CD14-positive monocyte (primary cell): ENCODE results near the gene FAM161A. TPM values are rescaled to one million over a fixed set of nuclear protein-coding genes. Genes with fewer than 3 reads are reported as not detected.

Experiments used
- DNase-seq, 3 donors: peaks; one replicate each; pipeline ENCODE4 v3.0.0-alpha.2; 2011 to 2022
- H2AFZ ChIP-seq: 2 replicates; pipeline ENCODE4 v1.6.0; 2012; ENCODE audit warnings: mild to moderate bottlenecking, low read depth, low read length, inconsistent platforms; ENCODE audit not compliant: insufficient read depth, poor library complexity, severe bottlenecking
- H3K27ac ChIP-seq, 2 donors: 1 replicate in 1 of 2; 2 replicates in 1 of 2; pipeline ENCODE4 v1.5.1; 2012 to 2013; ENCODE audit warnings: low read length in 2 of 2, control low read depth in 1 of 2, inconsistent platforms in 1 of 2, low read depth in 1 of 2, mild to moderate bottlenecking in 1 of 2
- H3K27me3 ChIP-seq, 2 donors: one replicate each; pipeline versions ENCODE4 v1.6.0 to v1.6.1; 2011 to 2013; ENCODE audit warnings: low read length in 2 of 2; ENCODE audit not compliant: control insufficient read depth in 2 of 2, insufficient read depth in 2 of 2
- H3K36me3 ChIP-seq, 2 donors: replicated peaks in 1 of 2; 1 replicate in 1 of 2; 2 replicates in 1 of 2; pipeline versions ENCODE4 v1.5.1 to v1.6.1; 2012 to 2013; ENCODE audit warnings: low read length in 2 of 2, control low read depth in 1 of 2, inconsistent platforms in 1 of 2, mild to moderate bottlenecking in 1 of 2; ENCODE audit not compliant: insufficient read depth in 2 of 2, control insufficient read depth in 1 of 2
- H3K4me1 ChIP-seq, 2 donors: 1 replicate in 1 of 2; 2 replicates in 1 of 2; pipeline versions ENCODE4 v1.5.1 to v1.6.1; 2012 to 2013; ENCODE audit warnings: low read length in 2 of 2, control low read depth in 1 of 2, inconsistent platforms in 1 of 2, mild to moderate bottlenecking in 1 of 2, moderate library complexity in 1 of 2; ENCODE audit not compliant: insufficient read depth in 2 of 2, control insufficient read depth in 1 of 2
- H3K4me2 ChIP-seq: replicated peaks from 2 replicates; pipeline ENCODE3; 2012; ENCODE audit warnings: low read length, moderate library complexity, mild to moderate bottlenecking; ENCODE audit not compliant: poor library complexity, severe bottlenecking; ENCODE audit errors: extremely low read depth
- H3K4me3 ChIP-seq, 3 experiments: fragments of 200-600 bp in 1 of 3; sonication (generic) in 1 of 3; replicated peaks in 1 of 3; 1 replicate in 2 of 3; 2 replicates in 1 of 3; pipeline ENCODE4 v1.5.1; 2011 to 2013; ENCODE audit warnings: low read length in 3 of 3, mild to moderate bottlenecking in 3 of 3, control low read depth in 2 of 3, low read depth in 2 of 3, inconsistent platforms in 1 of 3, moderate library complexity in 1 of 3
- H3K79me2 ChIP-seq: 2 replicates; pipeline ENCODE4 v1.6.0; 2012; ENCODE audit warnings: mild to moderate bottlenecking, control low read depth, inconsistent platforms, low read length, moderate library complexity; ENCODE audit not compliant: insufficient read depth
- H3K9ac ChIP-seq: 2 replicates; pipeline ENCODE4 v1.6.0; 2017; ENCODE audit warnings: low read length, mild to moderate bottlenecking; ENCODE audit not compliant: insufficient read depth, poor library complexity, severe bottlenecking
- H3K9me3 ChIP-seq, 2 donors: replicated peaks in 1 of 2; 1 replicate in 1 of 2; 2 replicates in 1 of 2; pipeline versions ENCODE4 v1.5.1 to v1.6.1; 2012 to 2013; ENCODE audit warnings: low read length in 2 of 2, control low read depth in 1 of 2; ENCODE audit not compliant: control insufficient read depth in 1 of 2, insufficient read depth in 1 of 2
- H4K20me1 ChIP-seq: 2 replicates; pipeline ENCODE4 v1.6.0; 2012; ENCODE audit warnings: mild to moderate bottlenecking, low read length, control low read depth, moderate library complexity; ENCODE audit not compliant: insufficient read depth
- H3K27ac Mint-ChIP-seq, 7 donors: one replicate each; pipeline ENCODE4 v1.8.0; 2020; ENCODE audit warnings: mild to moderate bottlenecking in 7 of 7, mixed read lengths in 7 of 7, moderate library complexity in 6 of 7, inconsistent platforms in 2 of 7
- H3K27me3 Mint-ChIP-seq, 3 donors: one replicate each; pipeline ENCODE4 v1.8.0; 2021 to 2022; ENCODE audit warnings: low read depth in 3 of 3, mild to moderate bottlenecking in 3 of 3, mixed read lengths in 3 of 3, moderate library complexity in 3 of 3, inconsistent platforms in 1 of 3
- H3K36me3 Mint-ChIP-seq, 2 donors: one replicate each; pipeline ENCODE4 v1.8.0; 2020; ENCODE audit warnings: mixed read lengths in 2 of 2, inconsistent platforms in 1 of 2, mild to moderate bottlenecking in 1 of 2
- H3K4me1 Mint-ChIP-seq: one replicate; pipeline ENCODE4 v1.8.0; 2020; ENCODE audit warnings: mild to moderate bottlenecking, mixed read lengths
- H3K4me3 Mint-ChIP-seq, 2 donors: one replicate each; pipeline ENCODE4 v1.8.0; 2020; ENCODE audit warnings: mild to moderate bottlenecking in 2 of 2, mixed read lengths in 2 of 2, moderate library complexity in 1 of 2
- H3K9me3 Mint-ChIP-seq, 7 donors: one replicate each; pipeline ENCODE4 v1.8.0; 2020 to 2022; ENCODE audit warnings: mixed read lengths in 7 of 7, mild to moderate bottlenecking in 6 of 7, moderate library complexity in 6 of 7, inconsistent platforms in 2 of 7
- CTCF ChIP-seq: fragments of 200-600 bp; IDR thresholded peaks from one replicate; pipeline ENCODE4 v1.8.0; 2022; ENCODE audit warnings: antibody characterized with exemption, mild to moderate bottlenecking
- WGBS: methylation state at CpG from one replicate; pipeline ENCODE4 v1.1.5; 2013; ENCODE audit warnings: missing lambda C conversion rate; ENCODE audit not compliant: insufficient coverage; 5-methylcytosine and 5-hydroxymethylcytosine counted together
- intact Hi-C, 2 donors: fragments of 100-400 bp; cut with micrococcal nuclease; formaldehyde crosslinking; loops; one replicate each; pipeline versions ENCODE4 v1.15.0 to v1.15.1; 2023
- polyA plus RNA-seq, 3 donors: library from polyadenylated mRNA; depleted of rRNA in 1 of 3; unstranded in 2 of 3; stranded (reverse) in 1 of 3; fragments of 300-500 nt in 2 of 3; fragments of >200 nt in 1 of 3; fragmentation: Illumina TruSeq in 2 of 3; gene quantifications; 1 replicate in 2 of 3; 2 replicates in 1 of 3; pipeline ENCODE4 v1.2.3, GENCODE V29; 2012 to 2021

Gene FAM161A
- polyA plus RNA-seq, 3 donors, result 0.11 to 0.25 TPM; not detected in 1

- H3K4me2 ChIP-seq, result no peak overlapping the region
- no peaks in the 10 kb centered on the region for H3K4me1 Mint-ChIP-seq
- H3K27me3 Mint-ChIP-seq, result peaks cover 0 to 2% (median 0%) of the 10 kb centered on the region in 3 donors
- H3K27ac ChIP-seq, result no peak overlapping the region
- H3K27me3 ChIP-seq, result no peaks in the 10 kb centered on the region
- H3K9ac ChIP-seq, result no peak overlapping the region
- H3K9me3 Mint-ChIP-seq, result no peaks in the 10 kb centered on the region
- H3K4me1 ChIP-seq, result no peaks in the 10 kb centered on the region
- intact Hi-C loops, result no loop called here
- no peak overlapping the region for H2AFZ ChIP-seq
- H3K4me3 ChIP-seq, result no peak overlapping the region
- DNase-seq, result no peak
- H3K79me2 ChIP-seq, result peaks cover 11% of the 10 kb centered on the region
- H4K20me1 ChIP-seq, result peaks cover 3% of the 10 kb centered on the region
- no peak overlapping the region for H3K27ac Mint-ChIP-seq
- peaks cover 94 to 100% of the 10 kb centered on the region in 2 donors for H3K36me3 ChIP-seq
- H3K4me3 Mint-ChIP-seq, result no peak overlapping the region
- peaks cover 83 to 95% of the 10 kb centered on the region in 2 donors for H3K36me3 Mint-ChIP-seq
- no peak for TF ChIP-seq CTCF
- WGBS, result no CpG with 5 or more reads among the region's 3 CpGs
- H3K9me3 ChIP-seq, result no peaks in the 10 kb centered on the region
Observed at GRCh38 chr2:61878761-61879160, 24.9 kb upstream of the FAM161A start.

DNA sequence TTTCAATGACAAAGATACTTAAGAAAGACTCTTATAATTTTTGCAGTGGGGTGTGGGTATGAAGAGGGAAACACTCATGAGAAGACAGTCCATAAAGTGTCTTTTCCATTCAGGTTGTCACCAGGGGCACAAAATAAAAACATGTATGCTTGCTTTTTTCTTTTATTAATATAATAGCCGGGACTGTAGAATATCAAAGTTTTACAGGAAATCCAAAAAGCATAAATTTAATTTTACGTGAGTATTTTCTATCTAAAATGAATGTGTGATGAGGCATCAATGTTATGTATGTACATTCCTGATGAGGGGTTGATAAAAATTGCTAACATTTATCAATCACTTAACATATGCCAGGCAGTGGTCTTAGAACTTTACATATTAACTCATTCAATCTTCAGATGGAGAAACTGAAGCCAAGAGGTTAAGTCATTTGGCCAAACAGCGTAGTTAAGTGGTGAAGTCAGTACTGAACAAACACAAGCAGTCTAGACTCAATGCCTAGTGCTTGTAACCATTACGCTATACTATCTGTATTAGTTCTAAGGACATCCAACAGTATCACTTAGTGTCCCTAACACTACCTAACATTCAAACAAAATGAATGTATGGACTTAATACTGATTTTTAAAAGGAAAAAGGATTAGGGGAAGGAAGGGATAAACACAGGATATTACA, 23.8 kb upstream of the FAM161A start:
- no peak overlapping the region for H3K9ac ChIP-seq
- WGBS, result no CpG with 5 or more reads among the region's 4 CpGs
- H3K4me1 ChIP-seq, result no peaks in the 10 kb centered on the region
- TF ChIP-seq CTCF, result no peak
- peaks cover 5% of the 10 kb centered on the region for H3K79me2 ChIP-seq
- H3K27ac Mint-ChIP-seq, result no peak overlapping the region
- H3K36me3 Mint-ChIP-seq, result peaks cover 78 to 95% of the 10 kb centered on the region in 2 donors
- no peak overlapping the region for H3K4me3 Mint-ChIP-seq
- H3K36me3 ChIP-seq, result peaks cover 93 to 100% of the 10 kb centered on the region in 2 donors
- no peaks in the 10 kb centered on the region for H3K4me1 Mint-ChIP-seq
- peaks cover 3% of the 10 kb centered on the region for H4K20me1 ChIP-seq
- H3K27me3 Mint-ChIP-seq, result peaks cover 0 to 2% (median 0%) of the 10 kb centered on the region in 3 donors
- H3K9me3 ChIP-seq, result no peaks in the 10 kb centered on the region
- H3K4me2 ChIP-seq, result no peak overlapping the region
- intact Hi-C loops, result no loop called here
- H3K27me3 ChIP-seq, result no peaks in the 10 kb centered on the region
- no peak overlapping the region for H3K4me3 ChIP-seq
- DNase-seq, result no peak
- no peak overlapping the region for H3K27ac ChIP-seq
- H3K9me3 Mint-ChIP-seq, result no peaks in the 10 kb centered on the region
- H2AFZ ChIP-seq, result no peak overlapping the region
